ENCODE measurements around the gene DCTN5. TPM values are rescaled to one million over a fixed set of nuclear protein-coding genes. Genes with fewer than 3 reads are reported as not detected.
"Not testable (repeated sequence)": the region's sequence is repeated elsewhere in the genome, so short reads cannot be mapped to it uniquely, and the experiment has no call there.

The DCTN5 gene
- total RNA-seq, 1 experiment from 2014 or later, result 101 TPM

- ChIA-PET POLR2A (no interaction called here), CTCF (no interaction called here)
- H3K27me3 ChIP-seq (replicated peaks; ENCODE audit: control insufficient read depth, insufficient read depth, low read length), result no peaks in the 10 kb centered on the region
- no peaks in the 10 kb centered on the region for H3K9me3 ChIP-seq
- no peaks in the 10 kb centered on the region for H3K36me3 ChIP-seq (ENCODE audit: control insufficient read depth, insufficient read depth, low read length)
- no peak for TF ChIP-seq CTCF (IDR thresholded peaks at IDR 0.05; ENCODE audit: insufficient read depth in 1 of 2, low read depth in 1 of 2, low read length in 1 of 2, severe bottlenecking in 1 of 2, unreplicated experiment in 1 of 2)
- Mint-ChIP-seq H3K27me3 (ENCODE audit: insufficient read depth, unreplicated experiment) (no peaks in the 10 kb centered on the region), H3K4me3 (ENCODE audit: unreplicated experiment) (no peak overlapping the region), H3K9me3 (ENCODE audit: unreplicated experiment) (no peaks in the 10 kb centered on the region), H3K27ac (ENCODE audit: unreplicated experiment) (no peak overlapping the region), H3K4me1 (ENCODE audit: low read depth, unreplicated experiment) (no peaks in the 10 kb centered on the region), H3K36me3 (ENCODE audit: insufficient read depth, unreplicated experiment) (peaks cover 21% of the 10 kb centered on the region)
- no peak overlapping the region for H3K4me3 ChIP-seq (ENCODE audit: low read depth, low read length)
- no TSS peak for BruUV-seq (replicated peaks)
- no peaks in the 10 kb centered on the region for H3K4me1 ChIP-seq
- no peak for DNase-seq
- intact Hi-C loops (cut with micrococcal nuclease; ENCODE audit: unreplicated experiment), result no loop called here
Observed at GRCh38 chr16:23608194-23608593, 33.1 kb upstream of the DCTN5 start.

GRCh38 chr16:23609929-23610328 is 31.3 kb upstream of the DCTN5 start:
- POLR2A ChIA-PET, result no interaction called here
- no TSS peak for BruUV-seq (replicated peaks)
- Histone ChIP-seq H3K27me3 (replicated peaks; ENCODE audit: control insufficient read depth, insufficient read depth, low read length) (no peaks in the 10 kb centered on the region), H3K4me1 (no peaks in the 10 kb centered on the region), H3K36me3 (ENCODE audit: control insufficient read depth, insufficient read depth, low read length) (no peaks in the 10 kb centered on the region), H3K9me3 (no peaks in the 10 kb centered on the region), H3K4me3 (ENCODE audit: low read depth, low read length) (no peak overlapping the region)
- no peaks in the 10 kb centered on the region for H3K9me3 Mint-ChIP-seq (ENCODE audit: unreplicated experiment)
- H3K27ac Mint-ChIP-seq (ENCODE audit: unreplicated experiment), result no peak overlapping the region
- H3K4me1 Mint-ChIP-seq (ENCODE audit: low read depth, unreplicated experiment), result no peaks in the 10 kb centered on the region
- no peaks in the 10 kb centered on the region for H3K27me3 Mint-ChIP-seq (ENCODE audit: insufficient read depth, unreplicated experiment)
- no peak overlapping the region for H3K4me3 Mint-ChIP-seq (ENCODE audit: unreplicated experiment)
- no peak for DNase-seq
- intact Hi-C loops (cut with micrococcal nuclease; ENCODE audit: unreplicated experiment), result no loop called here
- H3K36me3 Mint-ChIP-seq (ENCODE audit: insufficient read depth, unreplicated experiment), result peaks cover 22% of the 10 kb centered on the region
- CTCF ChIA-PET, result no interaction called here
- TF ChIP-seq CTCF (IDR thresholded peaks at IDR 0.05; ENCODE audit: insufficient read depth in 1 of 2, low read depth in 1 of 2, low read length in 1 of 2, severe bottlenecking in 1 of 2, unreplicated experiment in 1 of 2), result no peak

GRCh38 chr16:23610905-23611304 is 30.4 kb upstream of the DCTN5 start:
- DNase-seq; H3K4me3 Mint-ChIP-seq (ENCODE audit: unreplicated experiment); CTCF ChIA-PET; H3K27me3 ChIP-seq (replicated peaks; ENCODE audit: control insufficient read depth, insufficient read depth, low read length); H3K27ac Mint-ChIP-seq (ENCODE audit: unreplicated experiment); intact Hi-C loops (cut with micrococcal nuclease; ENCODE audit: unreplicated experiment); H3K4me1 Mint-ChIP-seq (ENCODE audit: low read depth, unreplicated experiment); POLR2A ChIA-PET; H3K4me1 ChIP-seq; H3K36me3 ChIP-seq (ENCODE audit: control insufficient read depth, insufficient read depth, low read length); H3K9me3 Mint-ChIP-seq (ENCODE audit: unreplicated experiment); H3K27me3 Mint-ChIP-seq (ENCODE audit: insufficient read depth, unreplicated experiment); H3K9me3 ChIP-seq; BruUV-seq (replicated peaks); H3K4me3 ChIP-seq (ENCODE audit: low read depth, low read length): not testable (repeated sequence)
- peaks cover 30% of the 10 kb centered on the region for H3K36me3 Mint-ChIP-seq (ENCODE audit: insufficient read depth, unreplicated experiment)

- CTCF ChIA-PET, result no interaction called here
- Mint-ChIP-seq H3K4me3 (ENCODE audit: unreplicated experiment) (no peak overlapping the region), H3K9me3 (ENCODE audit: unreplicated experiment) (no peaks in the 10 kb centered on the region), H3K4me1 (ENCODE audit: low read depth, unreplicated experiment) (no peaks in the 10 kb centered on the region), H3K27me3 (ENCODE audit: insufficient read depth, unreplicated experiment) (no peaks in the 10 kb centered on the region), H3K27ac (ENCODE audit: unreplicated experiment) (no peak overlapping the region), H3K36me3 (ENCODE audit: insufficient read depth, unreplicated experiment) (peaks cover 37% of the 10 kb centered on the region)
- Histone ChIP-seq H3K9me3 (no peaks in the 10 kb centered on the region), H3K4me1 (no peaks in the 10 kb centered on the region), H3K27me3 (replicated peaks; ENCODE audit: control insufficient read depth, insufficient read depth, low read length) (no peaks in the 10 kb centered on the region), H3K4me3 (ENCODE audit: low read depth, low read length) (no peak overlapping the region), H3K36me3 (ENCODE audit: control insufficient read depth, insufficient read depth, low read length) (no peaks in the 10 kb centered on the region)
- DNase-seq, result no peak
- POLR2A ChIA-PET, result no interaction called here
- BruUV-seq (replicated peaks), result no TSS peak
- intact Hi-C loops (cut with micrococcal nuclease; ENCODE audit: unreplicated experiment), result no loop called here
- no peak for TF ChIP-seq CTCF (IDR thresholded peaks at IDR 0.05; ENCODE audit: insufficient read depth in 1 of 2, low read depth in 1 of 2, low read length in 1 of 2, severe bottlenecking in 1 of 2, unreplicated experiment in 1 of 2)
Observed at GRCh38 chr16:23611936-23612335, 29.3 kb upstream of the DCTN5 start.
